ENCODE results near the gene SLC44A5.

DNA sequence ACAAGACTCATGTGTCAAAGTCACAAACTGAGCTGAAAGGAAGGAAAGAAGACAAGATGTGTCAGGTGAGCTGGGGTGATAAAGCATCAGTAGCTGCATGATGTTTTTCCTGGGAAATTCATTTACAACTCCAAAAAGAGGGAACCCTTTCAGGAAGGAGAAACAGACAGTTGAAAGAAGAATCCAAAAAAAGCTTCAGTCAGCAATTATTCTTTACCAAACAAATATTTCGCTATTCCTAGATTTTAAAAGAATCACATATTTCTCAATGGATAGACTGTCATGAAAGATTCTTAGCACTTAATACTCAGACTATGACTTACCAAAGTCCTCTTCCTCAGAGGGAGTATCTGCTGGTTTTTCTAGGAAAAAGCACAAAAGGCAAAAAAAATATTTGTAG is 214.7 kb downstream of the SLC44A5 start:
- TF ChIP-seq, protein P1, sequence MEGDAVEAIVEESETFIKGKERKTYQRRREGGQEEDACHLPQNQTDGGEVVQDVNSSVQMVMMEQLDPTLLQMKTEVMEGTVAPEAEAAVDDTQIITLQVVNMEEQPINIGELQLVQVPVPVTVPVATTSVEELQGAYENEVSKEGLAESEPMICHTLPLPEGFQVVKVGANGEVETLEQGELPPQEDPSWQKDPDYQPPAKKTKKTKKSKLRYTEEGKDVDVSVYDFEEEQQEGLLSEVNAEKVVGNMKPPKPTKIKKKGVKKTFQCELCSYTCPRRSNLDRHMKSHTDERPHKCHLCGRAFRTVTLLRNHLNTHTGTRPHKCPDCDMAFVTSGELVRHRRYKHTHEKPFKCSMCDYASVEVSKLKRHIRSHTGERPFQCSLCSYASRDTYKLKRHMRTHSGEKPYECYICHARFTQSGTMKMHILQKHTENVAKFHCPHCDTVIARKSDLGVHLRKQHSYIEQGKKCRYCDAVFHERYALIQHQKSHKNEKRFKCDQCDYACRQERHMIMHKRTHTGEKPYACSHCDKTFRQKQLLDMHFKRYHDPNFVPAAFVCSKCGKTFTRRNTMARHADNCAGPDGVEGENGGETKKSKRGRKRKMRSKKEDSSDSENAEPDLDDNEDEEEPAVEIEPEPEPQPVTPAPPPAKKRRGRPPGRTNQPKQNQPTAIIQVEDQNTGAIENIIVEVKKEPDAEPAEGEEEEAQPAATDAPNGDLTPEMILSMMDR (IDR thresholded peaks at IDR 0.05), result no peak
- TF ChIP-seq POLR2A (IDR thresholded peaks at IDR 0.05), result no peak
